Mucosa of rectum (tissue), 2 donors: Measurements from ENCODE around the gene MOG.

Source experiments
- H3K27ac ChIP-seq, 2 donors: one replicate each; pipeline ENCODE4 v1.7.0; 2013; ENCODE audit warnings: inconsistent platforms in 2 of 2, low read depth in 2 of 2, low read length in 2 of 2
- H3K27me3 ChIP-seq, 2 donors: one replicate each; pipeline ENCODE4 v1.7.0; 2013; ENCODE audit warnings: low read length in 2 of 2; ENCODE audit not compliant: control insufficient read depth in 2 of 2, insufficient read depth in 2 of 2
- H3K36me3 ChIP-seq, 2 donors: one replicate each; pipeline ENCODE4 v1.7.0; 2013; ENCODE audit warnings: low read length in 2 of 2; ENCODE audit not compliant: control insufficient read depth in 2 of 2, insufficient read depth in 2 of 2
- H3K4me1 ChIP-seq, 2 donors: one replicate each; pipeline ENCODE4 v1.7.0; 2013; ENCODE audit warnings: low read length in 2 of 2, mild to moderate bottlenecking in 1 of 2; ENCODE audit not compliant: control insufficient read depth in 2 of 2, insufficient read depth in 2 of 2
- H3K4me3 ChIP-seq, 2 donors: one replicate each; pipeline ENCODE4 v1.7.0; 2013; ENCODE audit warnings: low read length in 2 of 2
- H3K9ac ChIP-seq, 2 donors: one replicate each; pipeline ENCODE4 v1.7.0; 2013; ENCODE audit warnings: low read length in 2 of 2, low read depth in 1 of 2, mild to moderate bottlenecking in 1 of 2
- H3K9me3 ChIP-seq, 2 donors: one replicate each; pipeline ENCODE4 v1.7.0; 2013; ENCODE audit warnings: low read length in 2 of 2; ENCODE audit not compliant: control insufficient read depth in 2 of 2
- donor health status: healthy.
- donor health status: Normal muscosa, but diverticular disease.

Gene MOG

DNA sequence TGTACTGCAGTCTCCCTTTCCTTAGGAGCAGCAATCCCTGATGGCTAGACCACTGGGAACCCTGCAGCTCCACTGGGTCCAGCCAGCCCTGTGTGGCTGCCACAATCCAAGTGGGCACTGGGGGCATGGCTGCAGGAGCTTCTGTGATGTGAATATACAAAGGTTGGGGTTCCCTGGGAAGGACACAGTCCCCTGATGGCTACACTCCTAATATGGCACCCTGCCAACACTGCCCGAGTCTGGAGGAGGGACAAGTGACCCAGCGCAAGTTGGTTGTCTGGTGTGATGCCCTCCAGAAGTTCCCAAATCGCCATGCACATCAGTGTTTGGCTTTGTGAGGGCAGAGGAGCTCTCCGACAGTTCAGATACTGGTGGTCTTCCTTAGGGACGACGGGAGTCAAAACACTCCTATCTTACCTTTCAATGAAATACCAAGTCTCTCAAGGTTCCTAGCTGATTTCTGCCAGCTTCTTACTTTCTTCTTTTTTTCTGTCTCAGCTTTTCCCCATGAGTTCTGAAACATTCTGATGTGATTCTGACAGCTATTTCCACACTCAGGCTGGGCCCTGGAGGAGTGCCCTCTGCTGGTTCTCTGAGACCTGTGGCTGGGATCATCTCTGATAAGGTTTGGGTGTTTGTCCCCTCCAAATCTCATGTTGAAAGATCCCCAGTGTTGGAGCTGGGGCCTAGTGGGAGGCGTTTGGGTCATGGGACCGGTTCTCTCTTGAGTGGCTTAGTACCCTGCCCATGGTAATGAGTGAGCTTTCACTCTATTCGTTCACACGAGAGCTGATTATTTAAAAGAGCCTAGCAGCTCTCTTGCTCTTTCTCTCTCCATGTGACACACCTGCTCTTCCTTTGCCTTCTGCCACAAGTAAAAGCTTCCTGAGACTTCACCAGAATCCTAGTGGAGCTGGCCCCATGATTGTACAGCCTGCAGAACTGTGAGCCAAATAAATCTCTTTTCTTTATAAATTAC lies 39.5 kb downstream of the MOG start:
- H3K36me3 ChIP-seq = no peaks in the 10 kb centered on the region
- H3K4me3 ChIP-seq = no peak overlapping the region
- no peaks in the 10 kb centered on the region for H3K4me1 ChIP-seq
- H3K27ac ChIP-seq = no peak overlapping the region
- H3K9me3 ChIP-seq = no peaks in the 10 kb centered on the region
- no peak overlapping the region for H3K9ac ChIP-seq
- peaks cover 0 to 2% of the 10 kb centered on the region in 2 donors for H3K27me3 ChIP-seq

DNA sequence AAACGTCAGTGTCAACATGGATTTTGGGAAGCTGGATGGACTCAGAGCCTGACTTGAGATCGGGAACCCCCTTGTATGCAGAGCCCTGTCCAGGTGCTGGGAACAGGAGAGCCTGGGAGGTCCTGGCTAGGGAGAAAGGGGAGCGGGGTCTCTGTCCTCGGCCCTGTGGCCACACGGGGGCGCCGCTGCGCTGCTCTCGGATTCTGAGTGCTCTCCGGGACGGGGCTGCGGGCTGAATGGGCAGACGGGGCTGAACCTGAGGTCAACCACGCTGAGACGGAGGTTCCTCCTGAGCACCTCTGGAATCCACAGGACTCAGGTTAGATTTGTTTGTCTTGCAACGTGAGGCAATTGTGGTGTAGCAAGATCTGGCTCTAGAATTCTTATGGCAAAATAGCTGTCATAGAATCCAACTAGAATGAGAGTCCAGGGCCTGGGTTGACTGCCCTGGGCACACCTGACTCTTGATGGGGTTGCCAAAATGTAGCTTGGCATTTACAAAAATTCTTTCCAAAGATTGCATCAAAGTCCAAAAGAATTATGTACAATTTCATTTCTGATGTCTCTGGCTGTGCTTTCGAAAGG lies 45.7 kb downstream of the MOG start:
- Histone ChIP-seq H3K4me1 (no peaks in the 10 kb centered on the region), H3K9me3 (no peaks in the 10 kb centered on the region), H3K27me3 (peaks cover 0 to 2% of the 10 kb centered on the region in 2 donors), H3K27ac (no peak overlapping the region), H3K36me3 (no peaks in the 10 kb centered on the region), H3K9ac (no peak overlapping the region), H3K4me3 (no peak overlapping the region)

DNA sequence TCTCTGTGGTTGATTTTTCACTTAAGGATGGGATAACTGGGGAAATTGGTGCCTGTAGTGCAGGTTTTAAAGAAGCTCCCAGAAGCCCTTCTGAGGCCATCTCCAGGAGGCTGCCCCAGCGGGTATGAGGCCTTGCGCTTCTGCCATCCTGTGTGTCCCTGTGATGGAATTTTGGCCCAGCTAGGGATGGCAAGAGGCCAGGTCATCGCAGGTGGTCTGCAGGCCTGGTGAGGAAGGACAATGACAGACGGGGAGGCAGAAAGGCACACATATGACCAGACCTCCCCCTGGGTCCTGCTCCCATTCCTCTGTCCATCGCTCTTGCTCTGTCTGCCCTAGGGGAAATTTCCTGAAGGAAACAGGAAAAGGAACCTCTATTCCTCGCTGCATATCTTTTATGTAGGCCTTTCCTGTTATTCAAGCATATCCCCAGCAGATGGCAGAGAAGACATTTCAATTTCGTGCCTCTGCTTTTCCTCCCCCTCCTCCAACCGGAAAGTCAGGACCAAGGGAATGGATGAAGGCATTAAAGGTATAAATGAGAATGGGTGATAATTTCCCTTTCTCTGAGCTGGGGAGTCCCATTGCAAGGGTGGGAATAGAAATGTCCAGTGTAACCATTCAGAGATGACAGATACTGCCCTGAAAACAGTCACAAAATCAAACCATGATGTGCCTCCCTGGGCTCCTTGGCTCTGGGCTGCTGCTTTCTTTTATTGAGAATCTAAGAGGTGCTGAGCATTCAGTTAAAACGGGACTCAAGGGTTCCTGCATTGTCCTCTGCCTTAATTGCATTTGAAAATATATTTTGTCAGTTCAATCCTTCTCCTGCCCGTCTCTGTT lies 48.7 kb downstream of the MOG start:
- Histone ChIP-seq H3K9me3 (no peaks in the 10 kb centered on the region), H3K4me1 (no peaks in the 10 kb centered on the region), H3K36me3 (no peaks in the 10 kb centered on the region), H3K4me3 (no peak overlapping the region), H3K27ac (no peak overlapping the region), H3K9ac (no peak overlapping the region), H3K27me3 (peaks cover 0 to 2% of the 10 kb centered on the region in 2 donors)

DNA sequence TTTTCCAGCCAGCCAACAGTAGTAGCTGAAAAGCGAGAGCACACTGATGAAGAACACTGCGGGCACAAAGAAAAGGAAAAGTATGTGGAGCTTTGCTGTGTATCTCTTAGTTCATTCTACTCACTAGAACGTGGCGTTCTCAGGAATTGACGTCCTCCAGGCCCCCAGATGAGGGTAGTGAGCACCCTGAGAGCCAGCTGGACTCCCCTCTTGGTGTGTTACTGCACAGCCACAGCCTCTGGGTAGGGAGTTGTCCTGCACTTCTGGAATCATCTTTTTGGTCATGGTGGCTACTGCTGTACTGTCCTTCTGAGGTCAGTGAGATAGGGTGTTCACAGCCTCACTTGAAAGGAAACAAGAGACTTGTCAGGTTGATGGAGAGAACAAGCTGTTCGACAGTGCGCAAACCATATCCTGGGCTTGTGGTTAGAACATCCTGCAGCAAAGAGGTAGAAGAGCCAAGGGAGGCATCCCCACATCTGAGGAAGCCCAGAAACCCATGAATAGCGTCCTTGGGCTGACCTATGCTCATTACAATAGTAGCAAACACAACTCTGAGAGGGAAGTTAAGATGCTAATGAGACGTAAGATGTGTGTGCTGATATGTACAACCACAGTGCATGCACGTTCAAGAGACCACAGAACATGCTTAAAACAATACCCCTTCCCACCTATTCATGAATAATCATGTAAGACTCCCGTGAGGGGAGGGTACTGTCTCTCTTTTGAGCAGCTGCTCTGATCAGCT lies 51.7 kb downstream of the MOG start:
- Histone ChIP-seq H3K9ac (no peak overlapping the region), H3K27ac (peak overlapping the region; percentile 1 to 2), H3K4me1 (no peaks in the 10 kb centered on the region), H3K4me3 (no peak overlapping the region), H3K36me3 (no peaks in the 10 kb centered on the region), H3K9me3 (no peaks in the 10 kb centered on the region), H3K27me3 (peaks cover 0 to 2% of the 10 kb centered on the region in 2 donors)

DNA sequence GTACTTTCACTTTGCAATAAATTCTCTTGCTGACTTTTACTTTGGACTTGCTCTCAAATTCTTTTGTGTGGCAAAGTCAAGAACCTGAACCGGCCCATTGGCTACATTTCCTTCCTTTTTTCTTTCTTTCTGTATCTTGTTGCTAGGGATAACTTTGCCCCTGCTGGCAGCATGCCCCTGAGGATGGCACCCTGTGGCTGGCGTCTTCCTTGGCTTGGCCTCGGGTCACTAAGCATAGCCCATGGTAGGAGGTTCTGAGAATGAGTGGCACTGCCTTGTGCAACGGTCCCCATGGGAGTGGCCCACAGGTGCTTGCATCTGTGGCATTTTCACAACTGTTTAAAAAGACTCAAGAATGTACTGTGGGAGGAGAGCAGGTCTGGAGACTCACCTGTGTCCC lies 52.3 kb downstream of the MOG start:
- Histone ChIP-seq H3K27ac (peak overlapping the region; percentile 1 to 4), H3K36me3 (no peaks in the 10 kb centered on the region), H3K4me1 (no peaks in the 10 kb centered on the region), H3K9ac (no peak overlapping the region), H3K4me3 (no peak overlapping the region), H3K9me3 (no peaks in the 10 kb centered on the region), H3K27me3 (peaks cover 0 to 2% of the 10 kb centered on the region in 2 donors)

DNA sequence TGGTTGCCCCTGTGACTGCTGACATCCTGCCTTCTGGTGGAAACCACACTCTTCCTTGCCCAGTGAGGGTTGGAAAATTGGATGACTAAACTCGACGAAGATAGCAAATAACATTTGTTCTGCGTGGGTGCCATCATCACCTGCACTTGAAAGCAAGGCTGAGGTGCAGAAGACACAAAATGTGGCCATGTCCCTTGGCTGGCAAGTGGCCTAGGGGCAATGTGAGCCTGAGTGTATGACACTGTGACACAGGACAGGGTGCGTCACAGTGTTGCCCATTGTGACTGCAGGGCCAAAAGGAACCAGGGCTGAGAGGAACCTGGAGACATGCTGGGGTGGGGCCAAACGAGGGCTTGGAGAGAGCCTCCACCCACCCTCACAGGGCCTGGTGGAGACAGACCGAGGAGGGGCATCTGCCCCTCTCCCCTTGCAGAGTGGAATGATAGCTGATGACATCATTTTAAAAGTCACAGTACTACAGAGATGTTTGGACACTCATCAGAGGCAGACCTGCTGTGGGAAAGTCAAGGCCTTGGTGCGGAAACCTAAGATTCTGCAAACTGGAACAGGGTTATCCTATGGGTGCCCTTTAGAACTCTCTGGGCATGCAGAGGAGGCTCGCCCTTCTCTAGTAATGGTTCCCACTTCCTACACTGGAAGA lies 53.5 kb downstream of the MOG start:
- Histone ChIP-seq H3K4me3 (no peak overlapping the region), H3K36me3 (no peaks in the 10 kb centered on the region), H3K27me3 (peaks cover 0 to 2% of the 10 kb centered on the region in 2 donors), H3K4me1 (no peaks in the 10 kb centered on the region), H3K27ac (no peak overlapping the region), H3K9me3 (no peaks in the 10 kb centered on the region), H3K9ac (no peak overlapping the region)

DNA sequence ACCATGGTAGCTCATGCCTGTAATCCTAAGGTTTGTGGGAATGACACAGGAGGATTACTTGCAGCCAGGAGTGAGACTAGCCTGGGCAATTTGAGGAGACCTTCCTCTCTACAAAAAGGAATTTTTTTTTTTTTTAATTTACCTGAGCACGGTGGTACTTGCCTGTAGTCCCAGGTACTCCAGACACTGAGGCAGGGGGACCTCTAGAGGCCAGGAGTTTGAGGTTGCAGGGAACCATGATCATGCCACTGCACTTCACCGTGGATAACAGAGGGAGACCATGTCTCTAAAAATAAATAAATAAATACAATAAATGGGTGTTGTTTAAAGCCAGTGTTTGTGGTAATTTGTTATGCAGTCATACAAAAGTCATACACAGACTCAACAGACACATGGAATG lies 64.0 kb downstream of the MOG start:
- Histone ChIP-seq H3K27me3 (no peaks in the 10 kb centered on the region), H3K4me1 (peaks cover 14 to 16% of the 10 kb centered on the region in 2 donors), H3K9me3 (no peaks in the 10 kb centered on the region), H3K27ac (no peak overlapping the region), H3K4me3 (no peak overlapping the region), H3K9ac (no peak overlapping the region), H3K36me3 (peaks cover 10 to 11% of the 10 kb centered on the region in 2 donors)
